ENCODE data around the gene KIF1A.
"Not testable (repeated sequence)": the region's sequence is repeated elsewhere in the genome, so short reads cannot be mapped to it uniquely, and the experiment has no call there.

DNA sequence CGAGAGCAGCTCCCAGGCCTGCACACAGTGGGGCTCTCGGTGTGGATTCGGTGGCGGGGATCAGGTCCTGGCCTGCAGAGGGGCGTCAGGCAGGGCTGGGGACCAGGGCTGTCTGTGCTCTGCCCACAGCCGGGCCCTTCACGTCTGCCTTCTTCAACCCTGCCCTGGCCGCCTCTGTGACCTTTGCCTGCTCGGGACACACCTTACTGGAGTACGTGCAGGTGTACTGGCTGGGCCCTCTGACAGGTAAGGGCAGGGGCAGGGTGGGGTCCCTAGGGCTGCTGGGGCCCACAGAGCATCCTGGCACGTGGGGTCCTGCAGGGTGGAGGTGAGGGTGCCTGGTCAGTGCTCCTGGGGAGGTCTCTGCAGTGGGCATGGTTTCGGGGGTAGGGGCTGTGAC is 125.7 kb downstream of the KIF1A start:
- TF ChIP-seq, protein P1, sequence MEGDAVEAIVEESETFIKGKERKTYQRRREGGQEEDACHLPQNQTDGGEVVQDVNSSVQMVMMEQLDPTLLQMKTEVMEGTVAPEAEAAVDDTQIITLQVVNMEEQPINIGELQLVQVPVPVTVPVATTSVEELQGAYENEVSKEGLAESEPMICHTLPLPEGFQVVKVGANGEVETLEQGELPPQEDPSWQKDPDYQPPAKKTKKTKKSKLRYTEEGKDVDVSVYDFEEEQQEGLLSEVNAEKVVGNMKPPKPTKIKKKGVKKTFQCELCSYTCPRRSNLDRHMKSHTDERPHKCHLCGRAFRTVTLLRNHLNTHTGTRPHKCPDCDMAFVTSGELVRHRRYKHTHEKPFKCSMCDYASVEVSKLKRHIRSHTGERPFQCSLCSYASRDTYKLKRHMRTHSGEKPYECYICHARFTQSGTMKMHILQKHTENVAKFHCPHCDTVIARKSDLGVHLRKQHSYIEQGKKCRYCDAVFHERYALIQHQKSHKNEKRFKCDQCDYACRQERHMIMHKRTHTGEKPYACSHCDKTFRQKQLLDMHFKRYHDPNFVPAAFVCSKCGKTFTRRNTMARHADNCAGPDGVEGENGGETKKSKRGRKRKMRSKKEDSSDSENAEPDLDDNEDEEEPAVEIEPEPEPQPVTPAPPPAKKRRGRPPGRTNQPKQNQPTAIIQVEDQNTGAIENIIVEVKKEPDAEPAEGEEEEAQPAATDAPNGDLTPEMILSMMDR (IDR thresholded peaks at IDR 0.05), result not testable (repeated sequence)
- TF ChIP-seq EP300, POLR2A, POLR2AphosphoS5 (IDR thresholded peaks at IDR 0.05): not testable (repeated sequence)

All from suprapubic skin (tissue), 4 donors.